ENCODE results near the gene DENND2C.

Gene DENND2C

GRCh38 chr1:114669562-114670082 lies at the start of gene DENND2C:
DENND2C (minus strand) TSS chr1:114670049; CDS start chr1:114625984, 44,065 bp downstream.
- no peak for DNase-seq

- no peak for DNase-seq
Observed at GRCh38 chr1:114719424-114719787, 49.6 kb upstream of the DENND2C start.

- no peak for DNase-seq
Observed at GRCh38 chr1:114718661-114719423, 49.0 kb upstream of the DENND2C start.

- DNase-seq = peak; percentile 91
Observed at GRCh38 chr1:114716304-114717170, 46.7 kb upstream of the DENND2C start, which contains the start of gene NRAS. NRAS (minus strand) TSS chr1:114716771; CDS start chr1:114716160, 611 bp downstream.

GRCh38 chr1:114715952-114716303 lies 46.1 kb upstream of the DENND2C start:
- no peak for DNase-seq

- no peak for DNase-seq
Observed at GRCh38 chr1:114712977-114713376, 43.1 kb upstream of the DENND2C start.

- no peak for DNase-seq
Observed at GRCh38 chr1:114710360-114710759, 40.5 kb upstream of the DENND2C start.

GRCh38 chr1:114707604-114708003 lies 37.8 kb upstream of the DENND2C start:
- no peak for DNase-seq

- no peak for DNase-seq
Observed at GRCh38 chr1:114703242-114703641, 33.4 kb upstream of the DENND2C start.

GRCh38 chr1:114702737-114703136 lies 32.9 kb upstream of the DENND2C start:
- no peak for DNase-seq

GRCh38 chr1:114701931-114702330 lies 32.1 kb upstream of the DENND2C start:
- no peak for DNase-seq

- no peak for DNase-seq
Observed at GRCh38 chr1:114700036-114700600, 30.3 kb upstream of the DENND2C start.

GRCh38 chr1:114696810-114697209 lies 27.0 kb upstream of the DENND2C start:
- DNase-seq = no peak

GRCh38 chr1:114695430-114696058 lies 25.7 kb upstream of the DENND2C start, which contains the start of gene AMPD1:
AMPD1 (minus strand) TSS chr1:114695546; CDS start chr1:114695471, 75 bp downstream.
- DNase-seq = no peak

- DNase-seq = no peak
Observed at GRCh38 chr1:114694540-114695310, 24.9 kb upstream of the DENND2C start.

- DNase-seq = no peak
Observed at GRCh38 chr1:114692947-114693346, 23.1 kb upstream of the DENND2C start.

- no peak for DNase-seq
Observed at GRCh38 chr1:114691061-114691460, 21.2 kb upstream of the DENND2C start.

- DNase-seq = no peak
Observed at GRCh38 chr1:114690148-114690547, 20.3 kb upstream of the DENND2C start.

GRCh38 chr1:114688526-114688925 lies 18.7 kb upstream of the DENND2C start:
- no peak for DNase-seq

GRCh38 chr1:114685851-114686250 lies 16.0 kb upstream of the DENND2C start:
- no peak for DNase-seq

GRCh38 chr1:114677691-114678090 lies 7.8 kb upstream of the DENND2C start:
- DNase-seq = no peak

- DNase-seq = no peak
Observed at GRCh38 chr1:114676115-114676514, 6.3 kb upstream of the DENND2C start.
